AG04449 (cell line): Measurements from ENCODE around the gene MAP2.

Source experiments
- CTCF ChIA-PET: fragments of 350-600 bp; formaldehyde crosslinking; extraction: SDS; loops from one replicate; lab custom pipeline; 2021; ENCODE audit warnings: antibody characterized with exemption; lab: Yijun Ruan, JAX
- POLR2A ChIA-PET: fragments of 400-600, 350-600 bp; formaldehyde crosslinking; extraction: SDS; loops from one replicate; lab custom pipeline; 2020; ENCODE audit warnings: antibody characterized with exemption, inconsistent platforms; lab: Yijun Ruan, JAX
- DNase-seq: peaks from one replicate; pipeline ENCODE4 v3.0.0-alpha.2; 2010; ENCODE audit warnings: low read depth, low spot score
- H3K4me3 ChIP-seq: 2 replicates; pipeline ENCODE4 v1.5.1; 2011; ENCODE audit warnings: low read depth, mild to moderate bottlenecking, control low read depth, low read length
- TF ChIP-seq, protein P1 (sequence below): IDR thresholded peaks from one replicate; pipeline ENCODE4 v1.5.1; 2011; ENCODE audit warnings: mild to moderate bottlenecking, moderate library complexity, low read length, control low read depth, inconsistent platforms; ENCODE audit not compliant: insufficient read depth; ENCODE audit errors: missing control alignments

The MAP2 gene

DNA sequence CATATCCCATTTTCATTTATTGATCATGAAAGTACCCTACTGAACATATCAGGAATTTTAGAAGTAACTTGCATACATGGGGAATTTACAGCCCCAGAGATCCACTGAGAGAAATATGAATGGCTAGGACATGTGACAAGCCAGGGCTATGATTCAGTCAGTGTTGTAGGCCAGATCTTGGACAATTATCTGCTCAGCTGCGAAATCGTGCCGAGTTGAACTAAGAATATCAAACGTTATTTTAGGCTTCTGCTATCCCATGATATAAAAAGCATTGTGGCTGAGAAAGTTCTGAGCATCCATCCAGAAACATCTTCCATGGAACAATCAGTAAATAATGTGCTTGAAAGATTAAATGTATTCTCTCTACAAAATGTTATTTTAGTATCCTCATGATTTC lies 262.1 kb downstream of the MAP2 start:
- DNase-seq: no peak
- ChIA-PET CTCF (no interaction called here), POLR2A (no interaction called here)
- TF ChIP-seq, protein P1, sequence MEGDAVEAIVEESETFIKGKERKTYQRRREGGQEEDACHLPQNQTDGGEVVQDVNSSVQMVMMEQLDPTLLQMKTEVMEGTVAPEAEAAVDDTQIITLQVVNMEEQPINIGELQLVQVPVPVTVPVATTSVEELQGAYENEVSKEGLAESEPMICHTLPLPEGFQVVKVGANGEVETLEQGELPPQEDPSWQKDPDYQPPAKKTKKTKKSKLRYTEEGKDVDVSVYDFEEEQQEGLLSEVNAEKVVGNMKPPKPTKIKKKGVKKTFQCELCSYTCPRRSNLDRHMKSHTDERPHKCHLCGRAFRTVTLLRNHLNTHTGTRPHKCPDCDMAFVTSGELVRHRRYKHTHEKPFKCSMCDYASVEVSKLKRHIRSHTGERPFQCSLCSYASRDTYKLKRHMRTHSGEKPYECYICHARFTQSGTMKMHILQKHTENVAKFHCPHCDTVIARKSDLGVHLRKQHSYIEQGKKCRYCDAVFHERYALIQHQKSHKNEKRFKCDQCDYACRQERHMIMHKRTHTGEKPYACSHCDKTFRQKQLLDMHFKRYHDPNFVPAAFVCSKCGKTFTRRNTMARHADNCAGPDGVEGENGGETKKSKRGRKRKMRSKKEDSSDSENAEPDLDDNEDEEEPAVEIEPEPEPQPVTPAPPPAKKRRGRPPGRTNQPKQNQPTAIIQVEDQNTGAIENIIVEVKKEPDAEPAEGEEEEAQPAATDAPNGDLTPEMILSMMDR: no peak
- H3K4me3 ChIP-seq: no peak overlapping the region

- DNase-seq: no peak
- POLR2A ChIA-PET: no interaction called here
Measured at GRCh38 chr2:209686448-209686847, 262.6 kb downstream of the MAP2 start.

GRCh38 chr2:209687323-209687969 lies 263.6 kb downstream of the MAP2 start:
- ChIA-PET POLR2A (no interaction called here), CTCF (no interaction called here)
- DNase-seq: no peak
- no peak overlapping the region for H3K4me3 ChIP-seq
- TF ChIP-seq, protein P1: no peak

More at GRCh38 chr2:209686448-209686847, 262.6 kb downstream of the MAP2 start:
- CTCF ChIA-PET: no interaction called here
- TF ChIP-seq, protein P1: no peak
- H3K4me3 ChIP-seq: no peak overlapping the region

DNA sequence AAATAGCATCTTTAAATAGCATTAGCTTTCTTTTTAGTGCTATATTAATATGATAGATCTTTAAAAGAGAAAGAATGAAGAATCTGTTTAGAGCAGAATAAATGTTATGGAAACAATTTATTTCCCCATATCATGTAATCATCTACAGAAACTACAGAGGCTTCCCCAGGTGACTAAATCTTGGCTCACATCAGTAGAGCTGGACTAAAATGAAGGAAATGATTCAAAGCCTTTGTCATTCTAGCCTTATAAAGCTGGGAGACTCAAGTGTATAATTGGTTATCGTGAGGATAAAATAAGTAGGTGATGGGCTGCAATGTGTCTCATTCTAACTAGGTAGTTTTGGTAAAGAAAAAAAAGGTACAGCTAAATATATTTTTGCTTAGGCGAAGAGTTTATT lies 264.5 kb downstream of the MAP2 start:
- POLR2A ChIA-PET: no interaction called here

GRCh38 chr2:209690029-209690754 lies 266.3 kb downstream of the MAP2 start:
- TF ChIP-seq, protein P1: no peak
- POLR2A ChIA-PET: no interaction called here
- CTCF ChIA-PET: interaction anchor here (1.2 kb wide), 1 partner anchor 8 kb away, joined by 3 read pairs; no protein-coding TSS in a partner anchor
- DNase-seq: no peak
- no peak overlapping the region for H3K4me3 ChIP-seq

More for the DNA sequence above, 264.5 kb downstream of the MAP2 start:
- no peak overlapping the region for H3K4me3 ChIP-seq
- DNase-seq: no peak
- TF ChIP-seq, protein P1: no peak
- CTCF ChIA-PET: no interaction called here

DNA sequence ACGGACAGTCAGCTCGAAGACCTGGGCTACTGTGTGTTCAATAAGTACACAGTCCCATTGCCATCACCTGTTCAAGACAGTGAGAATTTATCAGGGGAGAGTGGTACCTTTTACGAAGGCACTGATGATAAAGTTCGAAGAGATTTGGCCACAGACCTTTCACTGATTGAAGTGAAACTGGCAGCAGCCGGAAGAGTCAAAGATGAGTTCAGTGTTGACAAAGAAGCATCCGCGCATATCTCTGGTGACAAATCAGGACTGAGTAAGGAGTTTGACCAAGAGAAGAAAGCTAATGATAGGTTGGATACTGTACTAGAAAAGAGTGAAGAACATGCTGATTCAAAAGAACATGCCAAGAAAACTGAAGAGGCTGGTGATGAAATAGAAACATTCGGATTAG lies 270.9 kb downstream of the MAP2 start:
- POLR2A ChIA-PET: no interaction called here
- DNase-seq: no peak
- CTCF ChIA-PET: no interaction called here
- TF ChIP-seq, protein P1: no peak
- H3K4me3 ChIP-seq: no peak overlapping the region
